Measurements from ENCODE around the gene B3GNT5.

DNA sequence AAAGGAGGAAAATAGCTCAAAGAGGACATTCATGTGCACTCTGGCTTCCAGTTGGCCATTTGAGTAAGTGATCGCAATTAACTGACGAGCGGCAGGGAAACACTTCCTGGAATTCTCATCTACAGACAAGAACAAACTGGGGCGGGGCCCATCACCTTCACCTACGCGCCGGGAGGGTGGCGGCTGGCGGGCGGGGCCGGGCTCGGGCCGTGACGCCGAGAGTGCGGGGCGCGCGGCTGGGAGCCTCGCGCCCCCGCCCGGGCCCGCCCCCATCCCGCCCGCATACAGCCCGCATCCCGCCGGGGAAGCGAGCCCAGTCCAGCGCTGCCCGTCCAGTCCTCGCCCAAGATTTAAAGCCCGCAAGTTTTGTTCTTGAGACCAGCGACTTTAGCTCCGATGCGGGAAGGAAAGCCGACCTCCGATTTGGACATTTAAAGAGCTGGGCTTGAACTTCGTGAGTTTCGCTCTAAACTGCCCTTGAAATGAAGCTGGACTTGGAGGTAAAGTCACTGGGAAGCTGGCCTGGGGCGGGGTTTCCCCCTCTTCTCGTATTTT is at the start of gene B3GNT5:
- TF ChIP-seq, protein P1, sequence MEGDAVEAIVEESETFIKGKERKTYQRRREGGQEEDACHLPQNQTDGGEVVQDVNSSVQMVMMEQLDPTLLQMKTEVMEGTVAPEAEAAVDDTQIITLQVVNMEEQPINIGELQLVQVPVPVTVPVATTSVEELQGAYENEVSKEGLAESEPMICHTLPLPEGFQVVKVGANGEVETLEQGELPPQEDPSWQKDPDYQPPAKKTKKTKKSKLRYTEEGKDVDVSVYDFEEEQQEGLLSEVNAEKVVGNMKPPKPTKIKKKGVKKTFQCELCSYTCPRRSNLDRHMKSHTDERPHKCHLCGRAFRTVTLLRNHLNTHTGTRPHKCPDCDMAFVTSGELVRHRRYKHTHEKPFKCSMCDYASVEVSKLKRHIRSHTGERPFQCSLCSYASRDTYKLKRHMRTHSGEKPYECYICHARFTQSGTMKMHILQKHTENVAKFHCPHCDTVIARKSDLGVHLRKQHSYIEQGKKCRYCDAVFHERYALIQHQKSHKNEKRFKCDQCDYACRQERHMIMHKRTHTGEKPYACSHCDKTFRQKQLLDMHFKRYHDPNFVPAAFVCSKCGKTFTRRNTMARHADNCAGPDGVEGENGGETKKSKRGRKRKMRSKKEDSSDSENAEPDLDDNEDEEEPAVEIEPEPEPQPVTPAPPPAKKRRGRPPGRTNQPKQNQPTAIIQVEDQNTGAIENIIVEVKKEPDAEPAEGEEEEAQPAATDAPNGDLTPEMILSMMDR (IDR thresholded peaks at IDR 0.05) = no peak
- peak in 1 of 4 donors; percentile 9 for TF ChIP-seq POLR2A (IDR thresholded peaks at IDR 0.05)

Data from esophagus squamous epithelium (tissue), 4 donors.